Activated T-helper 1 cell treated with Interleukin-2 at 50 U/mL for 16 hours (primary cell): ENCODE results near the gene LRRC73.
"Not testable (repeated sequence)": the region's sequence is repeated elsewhere in the genome, so short reads cannot be mapped to it uniquely, and the experiment has no call there.

Experiments used
- DNase-seq: peaks from one replicate; pipeline ENCODE4 v3.0.0-alpha.2; 2020; ENCODE audit warnings: low read depth

The LRRC73 gene

DNA sequence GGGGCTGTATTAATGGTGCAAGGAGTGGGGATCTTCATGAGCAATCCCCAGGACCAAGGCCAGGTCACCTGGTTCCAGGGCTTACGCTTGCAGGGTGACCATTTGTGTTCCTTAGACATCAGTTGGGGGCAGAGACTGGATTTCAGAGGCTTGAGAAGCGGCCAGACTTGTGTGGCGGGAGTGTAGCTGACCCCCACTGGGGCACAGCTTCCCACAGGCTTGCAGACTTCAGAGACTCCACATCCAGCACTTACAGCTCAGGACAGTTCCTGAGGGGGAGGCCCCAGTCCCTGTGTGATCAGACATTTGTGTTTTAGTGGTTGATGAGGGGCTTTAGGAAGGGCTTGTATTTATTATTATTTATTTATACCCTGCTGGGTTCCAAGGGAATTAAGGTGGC is 17.5 kb downstream of the LRRC73 start:
- no peak for DNase-seq

DNA sequence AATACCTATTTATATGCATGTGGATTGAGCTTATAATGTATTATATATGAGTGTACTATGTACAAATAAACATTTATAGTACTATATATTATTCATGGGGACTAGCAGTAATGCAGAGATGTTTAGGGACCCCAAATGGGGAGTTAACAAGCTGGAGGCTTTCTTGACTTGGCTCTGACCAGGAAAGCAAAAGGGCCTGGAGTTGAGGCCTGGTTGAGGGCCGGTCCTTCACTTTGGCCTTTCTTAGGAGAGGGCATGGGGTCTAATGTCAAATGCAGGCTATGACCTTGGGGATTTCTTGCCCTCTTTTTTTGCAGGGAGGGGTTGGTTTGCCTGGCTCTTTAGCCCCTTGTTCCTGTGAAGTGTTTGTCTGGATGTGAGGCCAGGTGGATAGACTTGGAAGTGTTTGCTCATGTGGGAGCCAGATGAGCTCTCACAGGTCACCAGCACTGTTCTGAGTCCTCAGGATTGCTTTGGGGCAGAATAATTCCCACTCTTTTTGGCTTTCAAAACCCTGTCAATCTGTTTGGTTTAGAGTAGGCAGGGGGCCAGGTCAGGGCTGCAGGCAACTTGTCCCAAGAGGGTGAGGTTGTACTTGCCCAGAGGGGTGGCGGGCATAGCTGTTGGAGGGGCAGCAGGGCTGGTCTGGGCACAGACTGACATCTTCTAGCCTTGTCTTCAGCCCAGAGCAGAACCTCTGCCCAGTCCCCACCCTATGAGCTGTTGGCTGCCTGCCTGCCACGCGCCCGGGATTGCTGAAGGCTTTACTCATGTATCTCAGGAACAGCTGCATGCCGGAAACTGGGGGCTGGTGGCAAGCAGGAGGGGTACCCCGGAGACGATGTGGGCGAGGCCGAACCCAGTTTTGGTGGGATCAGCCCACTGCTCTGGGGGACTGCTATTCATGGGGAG is 18.1 kb downstream of the LRRC73 start:
- DNase-seq, result no peak

DNA sequence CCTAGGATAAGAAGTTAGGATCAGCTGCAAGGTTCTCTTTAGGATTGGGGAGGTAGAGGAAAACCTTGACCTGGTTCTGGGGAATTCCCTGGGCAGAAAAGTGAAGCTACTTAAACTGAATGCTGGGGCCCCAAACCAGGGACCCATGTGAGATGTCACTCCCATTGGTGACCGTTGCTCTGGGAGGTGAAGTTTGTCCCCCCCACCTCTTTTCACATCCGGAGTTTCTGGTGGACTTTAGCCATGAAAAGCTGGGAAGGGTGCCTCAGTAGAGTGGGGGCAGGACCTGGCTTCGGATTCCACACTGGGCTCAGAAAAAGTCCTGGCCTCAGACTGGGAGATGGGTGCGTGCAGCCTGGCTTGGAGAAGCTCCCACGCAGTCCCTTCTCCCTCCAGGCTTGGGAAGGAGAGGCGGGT is 19.6 kb downstream of the LRRC73 start:
- no peak for DNase-seq

- no peak for DNase-seq
Observed at GRCh38 chr6:43489277-43490072, 20.7 kb downstream of the LRRC73 start.

- no peak for DNase-seq
Observed at GRCh38 chr6:43488667-43489276, 21.4 kb downstream of the LRRC73 start.

- DNase-seq, result no peak
Observed at GRCh38 chr6:43481591-43482236, 28.4 kb downstream of the LRRC73 start.

DNA sequence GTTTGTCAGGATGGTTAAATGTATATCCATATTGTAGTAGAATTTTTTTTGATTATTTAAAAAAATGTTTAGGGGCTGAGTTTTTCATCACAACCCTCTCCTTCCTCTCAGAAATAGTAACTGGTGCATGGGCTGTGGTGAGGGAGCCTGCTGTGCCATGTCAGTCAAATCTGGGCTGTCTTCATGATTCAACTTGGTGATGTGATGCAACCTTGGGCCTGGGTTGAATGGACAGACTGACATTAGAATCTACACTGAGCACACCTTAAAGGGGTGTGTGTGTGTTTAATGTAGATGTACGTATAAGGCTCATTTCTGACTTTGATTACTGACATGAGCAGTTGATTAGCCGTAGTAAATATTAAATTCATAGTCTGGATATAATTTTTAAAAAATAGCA is 29.1 kb downstream of the LRRC73 start:
- DNase-seq, result no peak

DNA sequence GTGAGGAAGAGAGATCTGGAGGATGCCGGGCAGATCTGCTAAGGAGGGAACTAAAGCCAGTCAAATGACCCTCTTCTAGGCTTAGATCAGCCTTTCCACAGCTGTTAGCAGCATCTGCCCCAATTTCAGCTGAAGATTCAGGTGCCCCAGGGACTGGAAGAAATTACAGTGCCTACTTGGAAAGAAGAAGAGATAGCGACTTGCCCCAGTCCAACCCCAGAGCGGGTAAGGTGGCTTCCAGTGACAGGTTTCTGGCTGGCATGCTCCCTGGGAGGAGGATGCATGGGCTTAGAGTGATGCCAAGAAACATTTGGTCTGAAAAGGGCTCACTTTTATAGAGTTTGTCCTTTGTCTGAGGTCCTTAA is 32.2 kb downstream of the LRRC73 start:
- no peak for DNase-seq

DNA sequence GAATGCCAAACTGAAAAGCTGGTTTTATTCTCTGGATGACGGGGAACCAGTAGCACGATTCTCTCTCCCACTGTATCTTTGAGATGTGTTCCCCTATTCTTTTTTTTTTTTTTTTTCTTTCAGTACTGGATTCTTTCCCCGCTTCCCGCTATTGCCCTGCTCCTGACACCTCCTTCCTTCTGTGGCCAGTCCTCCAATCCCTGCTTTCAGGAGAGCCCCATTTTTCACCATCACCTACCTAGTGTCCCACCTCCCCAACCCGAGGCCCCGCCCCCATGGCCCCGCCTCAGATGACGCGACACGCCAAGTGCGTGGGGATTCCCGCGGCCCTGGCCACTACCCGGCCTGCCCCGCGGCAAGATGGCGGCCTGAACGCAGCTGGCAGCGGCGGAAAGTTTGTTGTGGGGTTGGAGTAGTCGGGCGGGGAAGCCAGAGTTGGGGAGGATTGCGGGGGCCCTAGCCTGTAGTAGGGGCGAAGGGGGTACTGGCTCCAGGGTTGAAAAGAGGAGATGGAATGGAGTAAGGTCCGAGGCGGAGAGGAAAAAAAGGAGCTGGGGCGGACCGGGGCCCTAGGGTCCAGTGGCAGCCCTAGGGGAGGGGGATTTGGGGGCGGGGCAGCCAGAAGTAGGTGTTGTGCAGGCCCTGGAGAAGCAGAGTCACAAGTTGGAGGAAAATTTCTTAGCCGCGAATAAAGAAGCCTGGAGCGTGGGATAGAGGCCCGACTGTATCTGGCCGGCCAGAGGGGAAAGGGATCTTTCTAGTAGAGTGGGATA is 32.7 kb downstream of the LRRC73 start, which contains the start of gene TJAP1:
TSS of gene TJAP1 (plus strand) at position 336 of the 773 bp plus-strand sequence. CDS start 21,432 bp downstream, outside the sequence.
- peak; percentile 93 for DNase-seq

DNA sequence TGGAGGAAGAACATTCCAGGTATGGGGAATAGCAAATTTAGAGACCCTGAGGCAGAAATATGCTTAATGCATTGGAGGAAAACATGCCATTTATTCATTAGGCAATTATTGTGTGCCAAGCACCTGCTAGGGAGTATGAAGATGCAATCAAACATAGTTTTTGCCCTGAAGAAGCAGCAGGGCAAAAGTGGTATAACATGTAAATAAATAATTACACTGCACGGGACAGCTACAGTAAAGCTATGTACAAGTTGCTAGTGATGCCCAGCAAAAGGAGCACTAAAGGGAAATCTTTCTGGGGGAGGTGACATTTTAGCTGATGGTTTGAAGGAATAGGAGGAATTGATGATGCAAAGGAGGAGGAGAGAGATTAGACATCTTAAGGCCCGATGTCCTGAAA is 33.4 kb downstream of the LRRC73 start:
- no peak for DNase-seq

DNA sequence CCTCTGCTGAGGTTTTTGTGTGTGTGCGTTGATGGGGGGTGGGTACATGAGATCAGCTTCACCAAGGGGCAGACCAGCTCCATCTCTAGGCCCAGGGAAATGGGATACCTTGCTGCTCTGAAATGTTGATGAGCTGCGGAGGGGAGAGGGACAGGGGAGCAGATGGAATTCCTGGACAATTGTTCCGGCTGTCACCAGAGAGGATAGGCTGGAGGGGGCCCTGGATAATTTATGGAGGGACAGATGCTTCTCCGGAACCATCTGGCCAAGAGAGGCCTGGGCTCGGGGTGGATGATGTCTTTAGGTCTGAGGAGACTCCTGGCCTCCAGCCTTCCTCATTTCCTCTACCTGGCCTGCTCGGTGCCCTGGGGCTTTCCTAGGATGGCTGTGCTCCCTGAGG is 34.6 kb downstream of the LRRC73 start:
- DNase-seq, result no peak

GRCh38 chr6:43472515-43472914 is 37.6 kb downstream of the LRRC73 start:
- no peak for DNase-seq

DNA sequence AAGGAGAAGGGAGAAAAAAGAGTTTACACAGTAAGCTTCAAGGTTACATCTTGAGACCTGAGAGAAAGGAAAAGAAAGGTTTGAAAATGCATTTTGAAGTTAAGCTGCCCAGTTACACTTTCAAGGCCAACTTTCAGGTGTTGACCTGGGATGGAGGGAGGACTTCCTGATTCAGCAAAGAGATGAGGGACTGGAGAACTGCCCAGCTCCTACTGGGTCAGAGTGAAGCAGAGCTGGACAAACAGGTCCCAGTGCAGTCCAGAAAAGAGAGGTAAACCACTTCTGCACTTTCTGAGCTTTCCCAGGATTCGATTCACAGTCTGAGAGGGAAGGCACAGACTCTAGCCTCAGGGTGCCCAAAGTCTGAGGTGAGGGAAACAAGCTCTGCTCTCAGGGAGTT is 38.7 kb downstream of the LRRC73 start:
- DNase-seq, result no peak

DNA sequence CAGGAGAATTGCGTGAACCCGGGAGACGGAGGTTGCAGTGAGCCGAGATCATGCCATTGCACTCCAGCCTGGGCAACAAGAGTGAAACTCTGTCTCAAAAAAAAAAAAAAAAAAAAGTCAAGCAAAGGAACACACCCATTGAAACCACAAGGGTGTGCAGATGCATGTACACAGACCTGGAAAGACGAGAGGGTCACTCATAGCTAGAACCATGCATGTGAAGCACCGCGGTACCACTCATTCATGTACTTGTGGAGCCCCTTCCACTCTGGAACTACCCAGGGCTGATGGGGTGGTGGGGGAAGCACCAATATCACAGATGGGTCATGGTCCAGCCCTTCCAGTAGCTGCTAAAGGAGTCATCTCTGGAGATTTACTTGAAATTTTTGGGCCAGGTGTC is 40.2 kb downstream of the LRRC73 start:
- DNase-seq, result no peak

- DNase-seq, result no peak
Observed at GRCh38 chr6:43468748-43469681, 41.1 kb downstream of the LRRC73 start.

- no peak for DNase-seq
Observed at GRCh38 chr6:43468240-43468639, 41.9 kb downstream of the LRRC73 start.

- DNase-seq, result no peak
Observed at GRCh38 chr6:43467752-43468151, 42.4 kb downstream of the LRRC73 start.

DNA sequence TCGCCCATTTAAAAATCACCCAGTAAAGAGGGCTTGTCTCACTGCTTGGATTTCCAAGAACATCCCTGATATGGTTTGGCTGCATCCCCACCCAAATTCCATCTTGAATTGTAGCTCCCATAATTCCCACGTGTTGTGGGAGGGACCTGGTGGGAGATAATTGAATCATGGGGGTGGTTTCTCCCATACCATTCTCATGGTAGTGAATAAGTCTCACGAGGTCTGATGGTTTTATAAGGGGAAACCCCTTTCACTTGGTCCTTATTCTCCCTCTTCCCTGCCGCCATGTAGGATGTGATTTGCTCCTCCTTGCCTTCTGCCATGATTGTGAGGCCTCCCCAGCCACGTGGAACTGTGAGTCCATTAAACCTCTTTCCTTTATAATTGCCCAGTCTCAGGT is 42.9 kb downstream of the LRRC73 start:
- not testable (repeated sequence) for DNase-seq

- DNase-seq, result no peak
Observed at GRCh38 chr6:43465948-43466347, 44.2 kb downstream of the LRRC73 start.

GRCh38 chr6:43464337-43464736 is 45.8 kb downstream of the LRRC73 start:
- DNase-seq, result no peak
